ENCODE data around the gene ITM2B. TPM values are rescaled to one million over a fixed set of nuclear protein-coding genes. Genes with fewer than 3 reads are reported as not detected.
A peak's percentile ranks its signal among the peaks of the same experiment; 100 is the strongest.

Gene ITM2B
- total RNA-seq, 1 donor from 2014 or later, result 75.2 TPM

DNA sequence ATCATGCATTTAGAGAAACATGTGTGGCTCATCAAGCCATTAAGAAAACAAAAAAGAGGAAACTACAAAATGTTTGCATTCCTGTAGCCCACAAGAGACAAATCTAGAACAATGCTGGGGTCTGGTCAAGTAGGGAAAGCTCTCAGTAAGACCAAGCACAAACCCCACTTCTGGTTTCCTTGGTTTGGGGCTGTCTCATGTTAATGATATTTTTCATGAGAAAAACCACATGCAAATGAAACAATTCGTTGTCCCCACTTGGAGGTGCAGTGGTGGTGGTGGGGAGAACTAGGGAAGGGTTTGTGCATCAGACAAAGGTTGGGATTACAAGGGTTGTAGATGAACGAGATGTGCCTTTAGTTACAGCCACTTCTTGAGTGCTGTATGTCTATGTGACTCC is 63.5 kb downstream of the ITM2B start:
- Histone ChIP-seq H3K9ac (ENCODE audit: low read depth in 1 of 3, low read length in 3 of 3) (no peak overlapping the region), H3K9me3 (ENCODE audit: control insufficient read depth in 3 of 3, low read length in 3 of 3) (no peaks in the 10 kb centered on the region), H3K27ac (ENCODE audit: low read depth, low read length) (no peak overlapping the region), H3K4me3 (ENCODE audit: low read length in 3 of 3) (no peak overlapping the region), H3K4me1 (ENCODE audit: control insufficient read depth in 3 of 3, insufficient read depth in 3 of 3, low read length in 3 of 3) (peaks cover 0 to 5% (median 0%) of the 10 kb centered on the region in 3 donors), H3K36me3 (ENCODE audit: control insufficient read depth in 3 of 3, insufficient read depth in 3 of 3, low read length in 3 of 3) (peaks cover 0 to 3% (median 0%) of the 10 kb centered on the region in 3 donors), H3K27me3 (ENCODE audit: control insufficient read depth in 3 of 3, insufficient read depth in 3 of 3, low read length in 3 of 3) (no peaks in the 10 kb centered on the region)

DNA sequence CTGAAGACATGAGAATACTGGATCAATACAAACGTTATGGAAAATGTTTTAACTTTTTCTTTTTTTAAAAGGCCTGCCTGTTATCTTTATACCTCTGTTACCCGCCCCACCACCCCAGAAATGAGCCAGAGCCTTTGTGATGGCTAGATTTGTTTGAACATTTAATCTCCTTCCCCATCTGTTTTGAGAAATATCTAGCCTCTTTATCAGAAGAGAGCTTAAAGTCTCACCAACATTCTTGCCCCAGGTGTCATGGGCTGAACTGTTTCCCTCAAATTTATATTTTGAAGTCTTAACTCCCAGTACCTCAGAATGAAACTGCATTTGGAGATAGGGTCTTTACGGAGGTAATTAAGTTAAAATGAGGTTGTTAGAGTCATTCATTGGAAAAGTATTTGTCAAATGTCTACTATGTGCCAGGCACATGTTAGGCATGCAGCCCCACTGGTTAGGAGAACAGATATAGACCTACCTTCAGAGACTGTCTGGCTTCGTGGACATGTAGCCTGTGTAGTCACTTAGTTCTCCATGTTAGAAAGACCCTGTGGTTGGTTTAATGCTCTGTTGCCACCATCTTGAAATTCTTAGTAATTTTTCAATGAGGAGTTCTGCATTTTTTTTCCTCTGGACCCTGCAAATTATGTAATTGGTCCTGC is 64.3 kb downstream of the ITM2B start:
- Histone ChIP-seq H3K4me3 (ENCODE audit: low read length in 3 of 3) (no peak overlapping the region), H3K27me3 (ENCODE audit: control insufficient read depth in 3 of 3, insufficient read depth in 3 of 3, low read length in 3 of 3) (no peaks in the 10 kb centered on the region), H3K27ac (ENCODE audit: low read depth, low read length) (no peak overlapping the region), H3K9ac (ENCODE audit: low read depth in 1 of 3, low read length in 3 of 3) (no peak overlapping the region), H3K9me3 (ENCODE audit: control insufficient read depth in 3 of 3, low read length in 3 of 3) (no peaks in the 10 kb centered on the region), H3K4me1 (ENCODE audit: control insufficient read depth in 3 of 3, insufficient read depth in 3 of 3, low read length in 3 of 3) (no peaks in the 10 kb centered on the region), H3K36me3 (ENCODE audit: control insufficient read depth in 3 of 3, insufficient read depth in 3 of 3, low read length in 3 of 3) (peaks cover 0 to 3% (median 0%) of the 10 kb centered on the region in 3 donors)

DNA sequence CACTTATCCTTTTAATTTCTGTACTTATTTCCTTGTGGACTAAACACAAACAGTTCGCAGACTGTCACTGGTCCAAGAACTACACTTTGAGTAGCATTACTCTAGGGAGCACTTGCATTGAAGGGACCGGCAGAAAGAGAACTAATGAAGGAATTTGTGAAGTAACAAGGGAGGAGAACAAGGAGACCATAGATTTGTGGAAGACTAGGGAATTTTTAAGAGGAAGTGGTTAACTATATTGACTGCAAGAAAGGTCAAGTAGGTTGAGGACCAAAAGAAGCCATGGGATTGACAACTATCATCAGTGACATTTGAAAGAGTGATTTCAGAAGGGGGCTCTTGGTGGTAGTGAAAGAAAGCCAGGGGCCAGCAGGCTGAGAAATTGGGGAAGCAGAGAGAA is 66.6 kb downstream of the ITM2B start:
- Histone ChIP-seq H3K9ac (ENCODE audit: low read depth in 1 of 3, low read length in 3 of 3) (no peak overlapping the region), H3K4me1 (ENCODE audit: control insufficient read depth in 3 of 3, insufficient read depth in 3 of 3, low read length in 3 of 3) (peaks cover under 1 to 8% (median 4%) of the 10 kb centered on the region in 3 donors), H3K4me3 (ENCODE audit: low read length in 3 of 3) (no peak overlapping the region), H3K36me3 (ENCODE audit: control insufficient read depth in 3 of 3, insufficient read depth in 3 of 3, low read length in 3 of 3) (peaks cover 0 to 3% (median 0%) of the 10 kb centered on the region in 3 donors), H3K27ac (ENCODE audit: low read depth, low read length) (no peak overlapping the region), H3K27me3 (ENCODE audit: control insufficient read depth in 3 of 3, insufficient read depth in 3 of 3, low read length in 3 of 3) (no peaks in the 10 kb centered on the region), H3K9me3 (ENCODE audit: control insufficient read depth in 3 of 3, low read length in 3 of 3) (no peaks in the 10 kb centered on the region)

DNA sequence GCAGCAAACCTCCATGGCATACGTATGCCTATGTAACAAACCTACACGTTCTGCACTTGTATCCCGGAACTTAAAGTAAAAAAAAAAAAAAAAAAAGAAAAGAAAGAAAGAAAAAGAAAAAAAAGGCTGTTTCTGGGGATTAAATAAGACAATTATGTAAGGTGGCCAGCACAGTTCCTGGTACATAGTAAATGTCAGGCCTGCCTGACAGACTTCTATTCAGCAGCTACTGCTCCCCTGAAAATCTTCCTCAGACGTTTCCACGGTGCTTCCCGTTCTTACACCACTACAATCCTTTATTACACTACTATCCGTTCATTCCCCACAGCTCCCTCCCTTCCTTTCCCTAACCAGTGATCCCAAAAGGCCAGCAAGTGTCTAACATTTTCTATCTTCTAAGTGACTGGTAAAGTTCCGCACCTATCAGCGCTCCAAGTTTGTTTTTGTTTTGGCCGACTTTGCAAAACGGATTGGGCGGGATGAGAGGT is 69.9 kb downstream of the ITM2B start:
- Histone ChIP-seq H3K4me1 (ENCODE audit: control insufficient read depth in 3 of 3, insufficient read depth in 3 of 3, low read length in 3 of 3) (peaks cover 2 to 18% (median 4%) of the 10 kb centered on the region in 3 donors), H3K9ac (ENCODE audit: low read depth in 1 of 3, low read length in 3 of 3) (peak overlapping the region; percentile 79 to 99 (median 90)), H3K9me3 (ENCODE audit: control insufficient read depth in 3 of 3, low read length in 3 of 3) (no peaks in the 10 kb centered on the region), H3K27me3 (ENCODE audit: control insufficient read depth in 3 of 3, insufficient read depth in 3 of 3, low read length in 3 of 3) (no peaks in the 10 kb centered on the region), H3K4me3 (ENCODE audit: low read length in 3 of 3) (peak overlapping the region; percentile 85 to 93 (median 87)), H3K36me3 (ENCODE audit: control insufficient read depth in 3 of 3, insufficient read depth in 3 of 3, low read length in 3 of 3) (no peaks in the 10 kb centered on the region), H3K27ac (ENCODE audit: low read depth, low read length) (peak overlapping the region; percentile 96)

DNA sequence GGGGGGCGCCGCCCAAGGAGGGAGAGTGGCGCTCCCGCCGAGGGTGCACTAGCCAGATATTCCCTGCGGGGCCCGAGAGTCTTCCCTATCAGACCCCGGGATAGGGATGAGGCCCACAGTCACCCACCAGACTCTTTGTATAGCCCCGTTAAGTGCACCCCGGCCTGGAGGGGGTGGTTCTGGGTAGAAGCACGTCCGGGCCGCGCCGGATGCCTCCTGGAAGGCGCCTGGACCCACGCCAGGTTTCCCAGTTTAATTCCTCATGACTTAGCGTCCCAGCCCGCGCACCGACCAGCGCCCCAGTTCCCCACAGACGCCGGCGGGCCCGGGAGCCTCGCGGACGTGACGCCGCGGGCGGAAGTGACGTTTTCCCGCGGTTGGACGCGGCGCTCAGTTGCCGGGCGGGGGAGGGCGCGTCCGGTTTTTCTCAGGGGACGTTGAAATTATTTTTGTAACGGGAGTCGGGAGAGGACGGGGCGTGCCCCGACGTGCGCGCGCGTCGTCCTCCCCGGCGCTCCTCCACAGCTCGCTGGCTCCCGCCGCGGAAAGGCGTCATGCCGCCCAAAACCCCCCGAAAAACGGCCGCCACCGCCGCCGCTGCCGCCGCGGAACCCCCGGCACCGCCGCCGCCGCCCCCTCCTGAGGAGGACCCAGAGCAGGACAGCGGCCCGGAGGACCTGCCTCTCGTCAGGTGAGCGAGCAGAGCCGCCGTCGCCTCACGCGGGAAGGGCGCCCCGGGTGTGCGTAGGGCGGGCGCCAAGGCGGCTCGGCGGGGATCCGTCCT is 70.5 kb downstream of the ITM2B start, which contains the start of gene RB1:
Gene RB1, plus strand, starts transcription at position 393 of the 784 bp plus-strand sequence. Its CDS starts 162 bp downstream, at position 555.
- peak within 1 kb of the TSS; percentile 85 to 93 (median 87) for H3K4me3 ChIP-seq (ENCODE audit: low read length in 3 of 3)
- H3K9me3 ChIP-seq (ENCODE audit: control insufficient read depth in 3 of 3, low read length in 3 of 3), result no peaks in the 10 kb centered on the region

DNA sequence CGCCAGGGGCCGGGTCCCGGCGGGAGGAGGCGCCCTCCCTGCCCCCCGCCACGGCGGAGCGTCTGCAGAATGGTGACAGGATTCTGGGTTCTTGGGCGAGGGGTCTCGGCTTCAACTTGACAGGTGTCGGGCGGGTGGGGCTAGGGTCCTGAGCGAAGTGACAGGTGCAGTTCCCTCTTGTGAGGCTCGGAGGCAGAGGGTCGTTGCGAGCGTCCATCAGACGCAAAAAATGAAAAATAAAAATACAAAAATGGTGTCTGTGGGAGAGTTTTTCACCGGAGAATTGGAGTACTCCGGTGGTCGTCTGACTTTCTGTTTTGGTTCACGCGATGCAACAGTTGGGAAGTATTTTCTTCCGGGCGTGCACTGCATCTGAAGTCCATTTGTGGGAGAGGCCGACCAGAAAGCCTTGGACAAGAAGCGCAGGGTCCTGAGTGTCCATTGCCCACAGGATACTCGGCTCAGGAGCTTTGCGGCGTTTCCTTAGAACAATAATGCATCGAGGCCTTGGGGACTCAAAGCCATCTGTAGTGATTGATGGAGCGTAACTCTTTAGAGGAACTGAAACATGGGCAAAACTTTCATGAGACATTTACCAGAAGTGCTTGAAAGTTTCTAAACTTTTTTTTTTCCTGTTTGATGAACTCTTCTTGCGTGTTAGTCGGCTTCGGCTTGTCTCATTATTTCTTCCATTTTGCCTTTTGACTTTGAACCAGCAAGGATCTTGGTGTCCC is 71.3 kb downstream of the ITM2B start:
- H3K9me3 ChIP-seq (ENCODE audit: control insufficient read depth in 3 of 3, low read length in 3 of 3), result no peaks in the 10 kb centered on the region
- peak overlapping the region; percentile 79 to 99 (median 90) for H3K9ac ChIP-seq (ENCODE audit: low read depth in 1 of 3, low read length in 3 of 3)
- peaks cover 0 to under 1% (median 0%) of the 10 kb centered on the region in 3 donors for H3K36me3 ChIP-seq (ENCODE audit: control insufficient read depth in 3 of 3, insufficient read depth in 3 of 3, low read length in 3 of 3)
- no peaks in the 10 kb centered on the region for H3K27me3 ChIP-seq (ENCODE audit: control insufficient read depth in 3 of 3, insufficient read depth in 3 of 3, low read length in 3 of 3)
- H3K27ac ChIP-seq (ENCODE audit: low read depth, low read length), result peak overlapping the region; percentile 96
- H3K4me3 ChIP-seq (ENCODE audit: low read length in 3 of 3), result peak overlapping the region; percentile 85 to 93 (median 87)
- peaks cover 2 to 18% (median 4%) of the 10 kb centered on the region in 3 donors for H3K4me1 ChIP-seq (ENCODE audit: control insufficient read depth in 3 of 3, insufficient read depth in 3 of 3, low read length in 3 of 3)

More for the DNA sequence above, 70.5 kb downstream of the ITM2B start, which contains the start of gene RB1:
- Histone ChIP-seq H3K27ac (ENCODE audit: low read depth, low read length) (peak within 1 kb of the TSS; percentile 96), H3K36me3 (ENCODE audit: control insufficient read depth in 3 of 3, insufficient read depth in 3 of 3, low read length in 3 of 3) (no peaks in the 10 kb centered on the region), H3K27me3 (ENCODE audit: control insufficient read depth in 3 of 3, insufficient read depth in 3 of 3, low read length in 3 of 3) (no peaks in the 10 kb centered on the region), H3K4me1 (ENCODE audit: control insufficient read depth in 3 of 3, insufficient read depth in 3 of 3, low read length in 3 of 3) (peaks cover 2 to 18% (median 4%) of the 10 kb centered on the region in 3 donors), H3K9ac (ENCODE audit: low read depth in 1 of 3, low read length in 3 of 3) (peak within 1 kb of the TSS; percentile 79 to 99 (median 90))

DNA sequence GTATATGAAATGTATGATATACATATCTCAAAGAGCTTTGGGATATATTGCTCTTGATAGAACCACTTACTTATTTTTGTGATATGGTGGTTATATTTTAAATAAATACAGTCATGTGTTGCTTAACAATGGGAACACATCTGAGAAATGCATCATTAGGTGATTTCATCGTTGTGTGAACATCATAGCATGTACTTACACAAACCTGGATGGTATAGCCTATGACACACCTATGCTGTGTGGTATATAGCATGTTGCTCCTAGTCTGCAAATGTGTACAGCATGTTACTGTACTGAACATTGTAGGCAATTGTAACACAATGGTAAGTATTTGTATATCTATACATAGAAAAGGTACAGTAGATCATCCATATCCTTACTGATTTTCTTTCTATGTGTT is 78.2 kb downstream of the ITM2B start:
- H3K27ac ChIP-seq (ENCODE audit: low read depth, low read length), result no peak overlapping the region
- peaks cover 0 to 6% (median 0%) of the 10 kb centered on the region in 3 donors for H3K36me3 ChIP-seq (ENCODE audit: control insufficient read depth in 3 of 3, insufficient read depth in 3 of 3, low read length in 3 of 3)
- no peaks in the 10 kb centered on the region for H3K27me3 ChIP-seq (ENCODE audit: control insufficient read depth in 3 of 3, insufficient read depth in 3 of 3, low read length in 3 of 3)
- H3K9ac ChIP-seq (ENCODE audit: low read depth in 1 of 3, low read length in 3 of 3), result no peak overlapping the region
- no peak overlapping the region for H3K4me3 ChIP-seq (ENCODE audit: low read length in 3 of 3)
- H3K9me3 ChIP-seq (ENCODE audit: control insufficient read depth in 3 of 3, low read length in 3 of 3), result no peaks in the 10 kb centered on the region
- H3K4me1 ChIP-seq (ENCODE audit: control insufficient read depth in 3 of 3, insufficient read depth in 3 of 3, low read length in 3 of 3), result no peaks in the 10 kb centered on the region

DNA sequence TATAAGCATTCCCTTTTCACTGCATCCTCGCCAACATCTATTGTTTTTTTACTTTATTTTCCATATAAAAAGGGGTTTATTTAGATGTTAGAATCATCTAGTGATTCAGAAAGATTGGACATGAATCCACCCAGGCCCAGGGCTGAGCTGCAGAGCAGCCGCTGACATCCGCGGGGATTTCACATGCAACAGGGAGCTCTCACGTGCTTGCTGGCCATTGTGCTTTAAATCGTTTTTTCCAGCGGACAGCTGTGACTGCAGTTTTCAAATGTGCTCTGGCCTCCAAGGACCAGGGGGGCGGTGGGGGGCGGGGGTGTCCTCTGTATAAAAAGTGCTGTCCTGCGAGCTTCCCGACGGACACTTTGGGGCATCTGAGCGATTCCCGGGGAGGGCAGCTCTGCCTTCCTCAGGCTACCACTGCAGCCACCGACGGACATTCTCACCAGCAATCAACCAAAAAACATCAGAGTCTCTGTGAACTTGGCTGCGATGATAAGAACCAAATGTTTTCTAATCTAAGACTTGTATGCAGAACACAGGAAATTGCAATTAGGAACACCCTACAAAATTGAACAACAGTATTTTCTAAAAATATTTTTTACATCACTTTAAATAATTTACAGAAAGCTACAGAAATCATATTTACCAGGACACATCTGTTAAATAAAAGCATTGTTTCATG is 83.1 kb downstream of the ITM2B start:
- H3K4me3 ChIP-seq (ENCODE audit: low read length in 3 of 3), result no peak overlapping the region
- H3K36me3 ChIP-seq (ENCODE audit: control insufficient read depth in 3 of 3, insufficient read depth in 3 of 3, low read length in 3 of 3), result peaks cover 0 to 7% (median 6%) of the 10 kb centered on the region in 3 donors
- no peaks in the 10 kb centered on the region for H3K4me1 ChIP-seq (ENCODE audit: control insufficient read depth in 3 of 3, insufficient read depth in 3 of 3, low read length in 3 of 3)
- H3K9ac ChIP-seq (ENCODE audit: low read depth in 1 of 3, low read length in 3 of 3), result no peak overlapping the region
- no peak overlapping the region for H3K27ac ChIP-seq (ENCODE audit: low read depth, low read length)
- no peaks in the 10 kb centered on the region for H3K27me3 ChIP-seq (ENCODE audit: control insufficient read depth in 3 of 3, insufficient read depth in 3 of 3, low read length in 3 of 3)
- peaks cover 0 to 2% (median 0%) of the 10 kb centered on the region in 3 donors for H3K9me3 ChIP-seq (ENCODE audit: control insufficient read depth in 3 of 3, low read length in 3 of 3)

DNA sequence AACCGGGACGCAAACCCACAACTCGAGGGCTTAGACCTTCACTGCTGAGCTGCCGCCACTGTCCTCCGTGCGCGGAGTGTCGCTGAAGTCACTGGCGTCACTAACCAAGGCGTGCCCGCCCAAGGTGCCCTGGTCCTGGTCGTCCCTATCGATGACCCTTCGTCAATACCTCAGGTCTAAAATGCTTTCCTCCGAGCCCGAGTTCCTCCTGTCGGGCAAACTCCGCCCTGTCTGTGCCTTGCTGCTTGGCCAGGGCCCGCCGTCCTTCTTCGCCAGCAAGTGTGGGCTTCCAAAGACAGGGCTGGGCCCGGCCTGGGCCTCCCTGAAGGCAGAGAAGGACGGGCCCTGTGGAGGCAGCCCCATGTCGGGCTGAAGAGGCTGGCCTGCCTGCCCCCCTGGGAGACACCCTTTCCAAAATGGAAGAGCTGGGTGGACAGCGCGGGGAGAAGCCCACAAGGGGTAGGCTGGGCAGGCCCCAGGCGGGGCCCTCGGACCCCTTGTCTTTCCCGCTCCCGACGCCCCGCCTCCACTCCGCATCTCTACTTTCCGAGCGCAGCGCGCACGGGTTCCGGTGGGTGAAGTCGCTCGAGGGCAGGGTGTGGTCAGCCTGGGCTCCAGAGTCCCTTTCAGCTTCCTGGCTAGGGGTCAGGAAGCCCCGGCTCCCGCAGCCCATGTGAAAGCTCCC is 84.0 kb downstream of the ITM2B start:
- Histone ChIP-seq H3K36me3 (ENCODE audit: control insufficient read depth in 3 of 3, insufficient read depth in 3 of 3, low read length in 3 of 3) (peaks cover 0 to 7% (median 6%) of the 10 kb centered on the region in 3 donors), H3K4me1 (ENCODE audit: control insufficient read depth in 3 of 3, insufficient read depth in 3 of 3, low read length in 3 of 3) (no peaks in the 10 kb centered on the region), H3K9me3 (ENCODE audit: control insufficient read depth in 3 of 3, low read length in 3 of 3) (peaks cover 0 to 4% (median 2%) of the 10 kb centered on the region in 3 donors), H3K27ac (ENCODE audit: low read depth, low read length) (no peak overlapping the region), H3K4me3 (ENCODE audit: low read length in 3 of 3) (peak overlapping the region in 1 of 3 donors; percentile 1), H3K27me3 (ENCODE audit: control insufficient read depth in 3 of 3, insufficient read depth in 3 of 3, low read length in 3 of 3) (no peaks in the 10 kb centered on the region), H3K9ac (ENCODE audit: low read depth in 1 of 3, low read length in 3 of 3) (no peak overlapping the region)
